Neuronal stem cell (in vitro differentiated cells): ENCODE data around the gene METTL21C.

ENCODE experiments used
- DNase-seq: peaks from one replicate; pipeline ENCODE4 v3.0.0-alpha.2; 2013; ENCODE audit warnings: low spot score
- H2AFZ ChIP-seq: one replicate; pipeline ENCODE4 v1.6.1; 2013; ENCODE audit warnings: mild to moderate bottlenecking, low read length, inconsistent platforms
- H2AK5ac ChIP-seq: 2 replicates; pipeline ENCODE4 v1.6.1; 2013; ENCODE audit warnings: low read depth, mild to moderate bottlenecking, inconsistent platforms, low read length, moderate library complexity, mixed read lengths
- H2BK120ac ChIP-seq: 2 replicates; pipeline ENCODE4 v1.6.1; 2013; ENCODE audit warnings: low read depth, mild to moderate bottlenecking, inconsistent platforms, low read length, moderate library complexity, mixed read lengths
- H2BK12ac ChIP-seq: one replicate; pipeline ENCODE4 v1.6.1; 2013; ENCODE audit warnings: low read length, inconsistent platforms
- H2BK15ac ChIP-seq: 2 replicates; pipeline ENCODE4 v1.6.1; 2013; ENCODE audit warnings: mild to moderate bottlenecking, low read length, inconsistent platforms, mixed read lengths
- H2BK5ac ChIP-seq: one replicate; pipeline ENCODE4 v1.6.1; 2013; ENCODE audit warnings: inconsistent platforms, mild to moderate bottlenecking, low read length, moderate library complexity
- H3K14ac ChIP-seq: one replicate; pipeline ENCODE4 v1.6.1; 2013; ENCODE audit warnings: low read length, inconsistent platforms
- H3K18ac ChIP-seq: 2 replicates; pipeline ENCODE4 v1.6.1; 2013; ENCODE audit warnings: low read length, inconsistent platforms
- H3K23ac ChIP-seq: 2 replicates; pipeline ENCODE4 v1.6.1; 2013; ENCODE audit warnings: low read depth, mild to moderate bottlenecking, mixed read lengths, low read length, inconsistent platforms; ENCODE audit not compliant: poor library complexity
- H3K27ac ChIP-seq: replicated peaks from 3 replicates; pipeline ENCODE4 v1.5.1; 2013; ENCODE audit warnings: low read length, inconsistent platforms
- H3K27me3 ChIP-seq, 3 experiments: 2 replicates each; pipeline ENCODE4 v1.6.1; 2013; ENCODE audit warnings: low read length in 3 of 3, mild to moderate bottlenecking in 2 of 3, inconsistent platforms in 1 of 3, low read depth in 1 of 3, mixed read lengths in 1 of 3, moderate library complexity in 1 of 3; ENCODE audit not compliant: control insufficient read depth in 3 of 3, insufficient read depth in 3 of 3
- H3K36me3 ChIP-seq, 2 donors: replicated peaks in 1 of 2; 2 replicates each; pipeline ENCODE4 v1.6.1; 2013; ENCODE audit warnings: low read length in 2 of 2; ENCODE audit not compliant: control insufficient read depth in 2 of 2, insufficient read depth in 2 of 2
- H3K4ac ChIP-seq: 2 replicates; pipeline ENCODE4 v1.6.1; 2013; ENCODE audit warnings: inconsistent platforms, mild to moderate bottlenecking, low read length, moderate library complexity
- H3K4me1 ChIP-seq, 2 donors: 1 replicate in 1 of 2; 2 replicates in 1 of 2; pipeline ENCODE4 v1.6.1; 2013; ENCODE audit warnings: low read length in 2 of 2, low read depth in 1 of 2; ENCODE audit not compliant: control insufficient read depth in 2 of 2, insufficient read depth in 1 of 2
- H3K4me2 ChIP-seq: one replicate; pipeline ENCODE4 v1.6.1; 2013; ENCODE audit warnings: mild to moderate bottlenecking, low read length, inconsistent platforms; ENCODE audit not compliant: insufficient read depth, poor library complexity, severe bottlenecking
- H3K4me3 ChIP-seq, 2 donors: 2 replicates each; pipeline ENCODE4 v1.5.1; 2013; ENCODE audit warnings: low read length in 2 of 2, mild to moderate bottlenecking in 2 of 2, inconsistent platforms in 1 of 2, moderate library complexity in 1 of 2
- H3K79me1 ChIP-seq: one replicate; pipeline ENCODE4 v1.6.1; 2013; ENCODE audit warnings: low read depth, mild to moderate bottlenecking, inconsistent platforms, low read length, moderate library complexity
- H3K9ac ChIP-seq: one replicate; pipeline ENCODE4 v1.6.1; 2013; ENCODE audit warnings: mild to moderate bottlenecking, low read depth, low read length, inconsistent platforms; ENCODE audit not compliant: poor library complexity
- H3K9me3 ChIP-seq, 2 donors: replicated peaks in 1 of 2; 2 replicates each; pipeline versions ENCODE3 to v1.6.1; 2013; ENCODE audit warnings: low read length in 2 of 2, mild to moderate bottlenecking in 2 of 2, inconsistent platforms in 1 of 2, low read depth in 1 of 2, mixed read lengths in 1 of 2, moderate library complexity in 1 of 2; ENCODE audit not compliant: control insufficient read depth in 2 of 2, insufficient read depth in 1 of 2
- H4K8ac ChIP-seq: one replicate; pipeline ENCODE4 v1.6.1; 2013; ENCODE audit warnings: low read depth, mild to moderate bottlenecking, inconsistent platforms, low read length, moderate library complexity
- H4K91ac ChIP-seq: one replicate; pipeline ENCODE4 v1.6.1; 2013; ENCODE audit warnings: low read length, low read depth, mild to moderate bottlenecking, inconsistent platforms; ENCODE audit not compliant: poor library complexity
- WGBS, 2 donors: extraction: QIAGEN DNeasy Blood & Tissue Kit; methylation state at CpG; one replicate each; pipeline ENCODE4 v1.1.7; 2013; ENCODE audit warnings: missing lambda C conversion rate in 2 of 2, mixed read lengths in 1 of 2; ENCODE audit not compliant: insufficient read length in 2 of 2, insufficient replicate concordance in 1 of 2; ENCODE audit errors: extremely low coverage in 2 of 2; 5-methylcytosine and 5-hydroxymethylcytosine counted together

METTL21C gene

DNA sequence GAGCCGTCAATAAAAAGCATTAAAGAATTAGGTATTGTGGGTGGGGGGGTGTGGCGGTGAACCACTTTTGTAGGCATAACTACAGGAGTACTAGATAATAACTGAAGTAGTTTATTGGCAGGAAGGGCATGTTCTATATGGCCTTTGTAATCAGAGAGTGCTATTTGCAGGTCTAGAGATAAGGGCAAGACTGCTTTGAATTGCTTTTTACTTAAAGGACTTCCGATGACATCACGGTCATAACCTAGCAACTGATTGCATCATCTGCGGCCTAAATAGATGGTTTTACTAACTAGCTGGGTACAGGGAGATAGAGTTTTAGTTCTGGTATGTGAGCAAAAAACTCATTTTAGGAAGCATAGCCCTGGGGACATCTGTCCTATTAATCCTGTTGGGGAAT, 24.7 kb downstream of the METTL21C start:
- no peak overlapping the region for H4K91ac ChIP-seq
- no peak for DNase-seq
- no peak overlapping the region for H3K9ac ChIP-seq
- WGBS, 2 donors: no CpG with 5 or more reads among the region's 5 CpGs
- no peaks in the 10 kb centered on the region for H3K27me3 ChIP-seq
- H3K23ac ChIP-seq: no peak overlapping the region
- no peaks in the 10 kb centered on the region for H3K4me1 ChIP-seq
- no peak overlapping the region for H2BK120ac ChIP-seq
- H3K4me2 ChIP-seq: no peak overlapping the region
- H3K36me3 ChIP-seq: peaks cover 25 to 100% of the 10 kb centered on the region in 2 donors
- no peak overlapping the region for H2AFZ ChIP-seq
- no peak overlapping the region for H3K18ac ChIP-seq
- H3K79me1 ChIP-seq: no peaks in the 10 kb centered on the region
- no peak overlapping the region for H3K4me3 ChIP-seq
- no peak overlapping the region for H2BK15ac ChIP-seq
- peaks cover 13 to 54% of the 10 kb centered on the region in 2 donors for H3K9me3 ChIP-seq
- H2BK12ac ChIP-seq: no peak overlapping the region
- H3K4ac ChIP-seq: no peak overlapping the region
- no peak overlapping the region for H2BK5ac ChIP-seq
- no peak overlapping the region for H3K14ac ChIP-seq
- no peak overlapping the region for H2AK5ac ChIP-seq
- no peak overlapping the region for H4K8ac ChIP-seq
- no peak overlapping the region for H3K27ac ChIP-seq

DNA sequence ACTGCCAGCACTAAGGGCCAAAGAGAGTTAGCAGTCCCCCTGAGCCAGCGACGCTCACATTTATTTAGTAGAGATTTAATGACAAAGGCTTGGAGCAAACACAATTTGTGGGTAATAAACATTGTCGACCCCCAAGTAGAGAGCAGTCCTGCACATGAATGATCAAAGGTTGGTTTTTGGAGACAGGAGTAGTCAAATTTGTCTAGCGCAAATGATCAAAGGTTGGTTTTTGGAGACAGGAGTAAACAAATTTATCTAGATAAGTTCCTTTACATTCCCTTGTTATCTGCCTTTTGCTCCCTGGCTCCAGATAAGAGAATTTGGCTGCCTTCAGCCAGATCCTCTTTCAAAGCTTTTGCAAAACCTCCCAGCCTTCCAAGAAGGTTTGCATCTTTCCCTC, 26.9 kb downstream of the METTL21C start:
- Histone ChIP-seq H2AK5ac (no peak overlapping the region), H3K27ac (no peak overlapping the region), H3K14ac (no peak overlapping the region), H3K9ac (no peak overlapping the region), H4K91ac (no peak overlapping the region), H3K4me1 (peaks cover 0 to 1% of the 10 kb centered on the region in 2 donors), H2AFZ (no peak overlapping the region), H3K36me3 (peaks cover 23 to 98% of the 10 kb centered on the region in 2 donors), H2BK120ac (no peak overlapping the region), H4K8ac (no peak overlapping the region), H3K4me2 (no peak overlapping the region), H3K79me1 (no peaks in the 10 kb centered on the region), H3K27me3 (no peaks in the 10 kb centered on the region), H2BK12ac (no peak overlapping the region), H2BK5ac (no peak overlapping the region), H2BK15ac (no peak overlapping the region), H3K4ac (no peak overlapping the region), H3K23ac (no peak overlapping the region), H3K18ac (no peak overlapping the region), H3K9me3 (peaks cover 13 to 54% of the 10 kb centered on the region in 2 donors), H3K4me3 (no peak overlapping the region)
- no peak for DNase-seq
- no CpG with 5 or more reads among the region's 4 CpGs for WGBS, 2 donors

DNA sequence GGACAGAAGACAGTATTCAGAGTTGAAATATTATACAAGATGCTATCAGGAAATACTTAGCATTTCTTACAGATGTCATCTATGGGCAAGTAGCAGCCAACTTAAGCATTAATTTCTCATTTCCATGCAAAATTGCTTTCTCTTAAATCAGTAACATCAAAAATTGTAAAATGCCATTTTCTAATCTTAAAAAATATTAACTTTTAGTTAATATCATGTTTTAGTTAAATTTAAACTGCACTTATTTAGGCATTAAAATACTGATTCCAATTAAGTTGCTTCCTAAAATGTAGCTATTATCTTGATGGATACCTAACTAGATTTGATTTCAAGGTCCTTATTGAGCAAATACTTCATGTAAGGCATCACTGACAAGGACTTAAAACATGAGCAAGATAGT, 27.8 kb downstream of the METTL21C start:
- Histone ChIP-seq H2BK5ac (no peak overlapping the region), H3K14ac (no peak overlapping the region), H3K18ac (no peak overlapping the region), H3K4me1 (peaks cover 0 to 1% of the 10 kb centered on the region in 2 donors), H3K9me3 (peaks cover 13 to 54% of the 10 kb centered on the region in 2 donors), H4K8ac (no peak overlapping the region), H3K4me2 (no peak overlapping the region), H3K4me3 (no peak overlapping the region), H3K27ac (no peak overlapping the region), H2BK120ac (no peak overlapping the region), H2BK15ac (no peak overlapping the region), H2AK5ac (no peak overlapping the region), H2BK12ac (no peak overlapping the region), H3K9ac (no peak overlapping the region), H2AFZ (no peak overlapping the region), H3K36me3 (peaks cover 19 to 97% of the 10 kb centered on the region in 2 donors), H4K91ac (no peak overlapping the region), H3K4ac (no peak overlapping the region), H3K23ac (no peak overlapping the region), H3K27me3 (no peaks in the 10 kb centered on the region), H3K79me1 (no peaks in the 10 kb centered on the region)
- DNase-seq: no peak

DNA sequence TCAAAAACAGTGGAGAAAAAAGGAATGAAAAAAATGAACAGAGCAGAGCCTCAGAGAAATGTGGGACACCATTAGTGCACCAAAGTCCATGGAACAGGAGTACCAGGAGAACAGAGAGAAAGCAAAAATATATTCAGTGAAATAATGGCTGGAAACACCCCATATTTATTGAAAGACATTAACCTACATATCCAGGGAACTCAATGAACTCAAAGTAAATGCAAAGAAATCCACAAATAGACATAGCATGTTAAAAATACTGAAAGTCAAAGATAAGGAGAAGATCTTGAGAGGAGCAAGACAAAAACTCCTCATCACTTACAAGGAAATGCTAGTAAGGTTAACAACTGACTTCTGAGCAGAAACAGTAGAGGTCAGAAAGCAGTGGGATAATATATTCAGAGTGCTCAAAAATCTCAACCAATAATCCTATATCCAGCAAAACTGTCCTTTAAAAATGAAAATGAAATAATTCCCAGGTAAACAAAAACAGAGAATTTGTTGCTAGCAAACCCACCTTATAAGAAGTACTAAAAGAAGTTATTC, 35.6 kb downstream of the METTL21C start:
- Histone ChIP-seq H3K27ac (no peak overlapping the region), H3K27me3 (no peaks in the 10 kb centered on the region), H3K4me1 (peaks cover 2 to 5% of the 10 kb centered on the region in 2 donors), H2BK5ac (no peak overlapping the region), H3K36me3 (peaks cover 7 to 97% of the 10 kb centered on the region in 2 donors), H4K91ac (no peak overlapping the region), H3K4ac (no peak overlapping the region), H3K9ac (no peak overlapping the region), H3K9me3 (peaks cover 7 to 23% of the 10 kb centered on the region in 2 donors), H2AK5ac (no peak overlapping the region), H3K4me3 (no peak overlapping the region), H4K8ac (no peak overlapping the region), H2BK120ac (no peak overlapping the region), H2BK12ac (no peak overlapping the region), H3K14ac (no peak overlapping the region), H3K79me1 (no peaks in the 10 kb centered on the region), H2BK15ac (no peak overlapping the region), H3K4me2 (no peak overlapping the region), H3K23ac (no peak overlapping the region), H2AFZ (no peak overlapping the region), H3K18ac (no peak overlapping the region)
- DNase-seq: no peak
